ENCODE measurements around the gene KCNJ2.

DNA sequence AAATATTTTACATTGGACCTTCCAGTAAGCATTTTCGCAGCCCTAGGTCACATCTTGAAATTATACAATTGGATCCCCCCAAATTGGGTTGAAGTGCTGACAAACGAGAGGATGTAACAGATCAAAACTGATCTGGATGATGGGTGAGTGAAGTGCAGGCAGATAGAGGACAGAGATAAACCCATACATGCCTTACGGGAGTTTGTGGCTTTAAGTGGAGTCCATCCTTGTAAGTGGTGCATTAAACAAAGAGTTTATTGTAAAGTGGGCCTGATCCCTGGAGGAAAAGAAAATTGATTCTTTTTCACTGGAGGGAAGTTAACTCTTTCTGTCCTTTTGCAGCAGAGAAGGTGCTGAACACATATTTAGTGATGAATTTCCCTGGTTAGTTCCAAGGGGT, 39.0 kb upstream of the KCNJ2 start:
- TF ChIP-seq, protein P1, sequence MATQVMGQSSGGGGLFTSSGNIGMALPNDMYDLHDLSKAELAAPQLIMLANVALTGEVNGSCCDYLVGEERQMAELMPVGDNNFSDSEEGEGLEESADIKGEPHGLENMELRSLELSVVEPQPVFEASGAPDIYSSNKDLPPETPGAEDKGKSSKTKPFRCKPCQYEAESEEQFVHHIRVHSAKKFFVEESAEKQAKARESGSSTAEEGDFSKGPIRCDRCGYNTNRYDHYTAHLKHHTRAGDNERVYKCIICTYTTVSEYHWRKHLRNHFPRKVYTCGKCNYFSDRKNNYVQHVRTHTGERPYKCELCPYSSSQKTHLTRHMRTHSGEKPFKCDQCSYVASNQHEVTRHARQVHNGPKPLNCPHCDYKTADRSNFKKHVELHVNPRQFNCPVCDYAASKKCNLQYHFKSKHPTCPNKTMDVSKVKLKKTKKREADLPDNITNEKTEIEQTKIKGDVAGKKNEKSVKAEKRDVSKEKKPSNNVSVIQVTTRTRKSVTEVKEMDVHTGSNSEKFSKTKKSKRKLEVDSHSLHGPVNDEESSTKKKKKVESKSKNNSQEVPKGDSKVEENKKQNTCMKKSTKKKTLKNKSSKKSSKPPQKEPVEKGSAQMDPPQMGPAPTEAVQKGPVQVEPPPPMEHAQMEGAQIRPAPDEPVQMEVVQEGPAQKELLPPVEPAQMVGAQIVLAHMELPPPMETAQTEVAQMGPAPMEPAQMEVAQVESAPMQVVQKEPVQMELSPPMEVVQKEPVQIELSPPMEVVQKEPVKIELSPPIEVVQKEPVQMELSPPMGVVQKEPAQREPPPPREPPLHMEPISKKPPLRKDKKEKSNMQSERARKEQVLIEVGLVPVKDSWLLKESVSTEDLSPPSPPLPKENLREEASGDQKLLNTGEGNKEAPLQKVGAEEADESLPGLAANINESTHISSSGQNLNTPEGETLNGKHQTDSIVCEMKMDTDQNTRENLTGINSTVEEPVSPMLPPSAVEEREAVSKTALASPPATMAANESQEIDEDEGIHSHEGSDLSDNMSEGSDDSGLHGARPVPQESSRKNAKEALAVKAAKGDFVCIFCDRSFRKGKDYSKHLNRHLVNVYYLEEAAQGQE (IDR thresholded peaks at IDR 0.05; ENCODE audit: borderline replicate concordance) = no peak
- TF ChIP-seq RAD21 (conservative IDR thresholded peaks at IDR 0.05) = no peak
